CD1c-positive myeloid dendritic cell (primary cell): Measurements from ENCODE around the gene BCKDK.
"Not testable (repeated sequence)": the region's sequence is repeated elsewhere in the genome, so short reads cannot be mapped to it uniquely, and the experiment has no call there.

Experiments used
- DNase-seq: peaks from one replicate; pipeline ENCODE4 v3.0.0-alpha.2; 2016; ENCODE audit errors: extremely low spot score

The BCKDK gene

DNA sequence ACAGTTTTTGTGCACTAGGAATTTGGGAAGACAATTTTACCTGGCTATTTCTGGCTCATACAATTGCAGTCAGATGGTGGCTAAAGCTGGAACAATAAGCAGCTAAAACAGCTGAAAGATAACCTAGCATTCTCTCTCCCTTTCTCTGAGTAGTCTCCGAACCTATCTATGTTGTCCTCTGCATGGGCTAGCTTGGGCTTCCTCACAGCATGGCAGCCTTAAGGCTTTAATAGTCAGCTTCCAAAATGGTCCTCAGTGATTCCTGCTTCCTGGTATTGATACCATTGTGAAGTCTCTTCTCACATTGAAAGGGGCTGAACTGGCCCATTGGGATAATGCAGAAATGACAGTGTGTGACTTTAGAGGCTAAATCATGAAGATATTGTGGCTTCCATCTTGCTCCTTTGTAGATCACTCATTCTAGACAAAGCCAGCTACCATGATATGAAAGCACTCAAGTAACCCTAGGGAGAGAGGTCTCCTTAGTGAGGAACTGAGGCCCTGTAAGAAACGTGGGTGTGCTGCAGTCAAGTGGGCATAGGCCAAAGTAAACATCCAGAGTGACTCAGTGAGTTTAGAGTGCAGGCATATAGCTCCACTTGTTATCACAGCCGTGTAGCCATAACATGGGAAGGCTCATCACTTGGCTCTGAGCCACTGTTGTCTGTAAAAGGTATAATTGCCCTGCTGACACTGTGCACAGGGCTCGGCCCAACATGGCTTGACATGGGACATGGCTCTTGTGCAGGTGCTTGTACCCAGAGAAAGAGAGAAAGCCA lies 8.1 kb upstream of the BCKDK start:
- no peak for DNase-seq

GRCh38 chr16:31100876-31101641 lies 7.1 kb upstream of the BCKDK start:
- DNase-seq: not testable (repeated sequence)

- peak; percentile 83 for DNase-seq
Observed at GRCh38 chr16:31105677-31106213, 2.4 kb upstream of the BCKDK start.

GRCh38 chr16:31106509-31107464 lies 1.4 kb upstream of the BCKDK start:
- no peak for DNase-seq

GRCh38 chr16:31107465-31107867 lies 720 bp upstream of the BCKDK start:
- no peak for DNase-seq

DNA sequence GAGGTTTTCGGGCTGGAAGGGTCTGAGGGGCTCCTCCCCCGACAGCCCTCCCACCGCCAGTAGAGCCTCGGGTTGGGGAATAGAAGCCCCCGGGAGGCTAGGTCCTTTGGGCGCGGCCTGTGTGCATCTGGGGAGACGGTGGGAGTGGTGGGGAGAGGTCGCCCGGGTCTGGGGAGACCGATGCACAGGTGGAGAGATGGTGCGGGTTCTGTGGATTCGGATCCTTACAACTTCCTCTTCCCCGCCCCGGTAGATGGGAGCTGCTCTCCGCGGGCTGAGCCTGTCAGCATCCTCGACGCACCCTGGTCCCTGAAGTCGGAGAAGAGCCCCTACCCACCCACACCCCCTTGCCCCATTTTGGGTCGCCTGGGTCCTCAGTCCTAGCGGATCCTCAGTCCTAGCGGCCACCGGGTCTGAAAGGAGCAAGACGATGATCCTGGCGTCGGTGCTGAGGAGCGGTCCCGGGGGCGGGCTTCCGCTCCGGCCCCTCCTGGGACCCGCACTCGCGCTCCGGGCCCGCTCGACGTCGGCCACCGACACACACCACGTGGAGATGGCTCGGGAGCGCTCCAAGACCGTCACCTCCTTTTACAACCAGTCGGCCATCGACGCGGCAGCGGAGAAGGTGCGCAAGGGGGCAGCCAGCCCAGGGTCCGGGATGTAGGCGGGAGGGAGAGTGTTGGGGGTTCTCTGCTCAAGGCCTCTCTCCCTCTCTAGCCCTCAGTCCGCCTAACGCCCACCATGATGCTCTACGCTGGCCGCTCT lies 790 bp downstream of the BCKDK start:
- DNase-seq: no peak

- DNase-seq: no peak
Observed at GRCh38 chr16:31109622-31110021, 1.4 kb downstream of the BCKDK start.

DNA sequence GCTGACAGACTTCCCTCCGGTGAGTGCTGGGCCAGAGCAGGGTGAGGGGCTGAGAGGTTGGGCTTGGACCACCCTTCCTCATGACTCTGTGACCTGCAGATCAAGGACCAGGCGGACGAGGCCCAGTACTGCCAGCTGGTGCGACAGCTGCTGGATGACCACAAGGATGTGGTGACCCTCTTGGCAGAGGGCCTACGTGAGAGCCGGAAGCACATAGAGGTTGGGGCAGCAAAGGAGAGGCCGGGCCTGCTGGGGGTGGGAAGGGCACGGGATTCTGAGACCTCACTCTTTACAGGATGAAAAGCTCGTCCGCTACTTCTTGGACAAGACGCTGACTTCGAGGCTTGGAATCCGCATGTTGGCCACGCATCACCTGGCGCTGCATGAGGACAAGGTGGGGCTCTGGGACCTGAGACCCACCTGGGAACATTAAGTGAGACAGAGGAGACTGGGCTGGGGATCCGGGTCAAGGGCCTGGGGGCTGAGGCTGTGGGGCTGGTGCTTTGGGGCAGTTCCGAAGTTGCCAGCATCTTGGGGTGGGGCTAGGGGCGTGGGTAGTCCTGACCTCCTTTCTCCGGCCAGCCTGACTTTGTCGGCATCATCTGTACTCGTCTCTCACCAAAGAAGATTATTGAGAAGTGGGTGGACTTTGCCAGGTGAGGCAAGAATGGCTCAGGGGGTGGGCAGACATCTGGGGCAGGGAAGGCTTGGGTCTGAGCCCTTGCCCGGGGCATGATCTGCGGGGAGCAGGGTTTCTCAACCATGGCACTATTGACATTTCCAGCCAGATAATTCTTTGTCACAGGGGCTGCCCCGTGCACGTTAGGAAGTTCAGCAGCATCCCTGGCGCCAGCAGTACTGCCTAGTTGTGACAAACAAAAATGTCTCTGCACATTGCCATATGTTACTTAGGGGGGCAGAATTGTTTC lies 2.2 kb downstream of the BCKDK start:
- no peak for DNase-seq

DNA sequence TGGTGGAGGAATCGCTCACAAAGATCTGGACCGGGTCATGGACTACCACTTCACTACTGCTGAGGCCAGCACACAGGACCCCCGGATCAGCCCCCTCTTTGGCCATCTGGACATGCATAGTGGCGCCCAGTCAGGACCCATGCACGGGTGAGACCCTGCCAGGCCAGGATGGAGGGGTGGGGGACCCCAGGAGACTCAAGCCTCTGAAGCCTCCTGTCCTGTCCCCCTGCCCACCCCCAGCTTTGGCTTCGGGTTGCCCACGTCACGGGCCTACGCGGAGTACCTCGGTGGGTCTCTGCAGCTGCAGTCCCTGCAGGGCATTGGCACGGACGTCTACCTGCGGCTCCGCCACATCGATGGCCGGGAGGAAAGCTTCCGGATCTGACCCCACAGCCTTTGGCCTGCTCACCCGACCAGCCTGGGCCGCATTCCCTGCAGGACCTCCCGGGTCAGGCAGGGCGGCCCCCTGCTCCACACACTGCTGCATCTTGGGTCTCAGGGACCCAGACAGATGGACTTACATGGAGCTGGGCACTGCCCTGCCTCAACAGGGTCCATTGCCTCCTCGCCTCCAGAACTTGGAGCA lies 3.8 kb downstream of the BCKDK start:
- DNase-seq: no peak

- DNase-seq: no peak
Observed at GRCh38 chr16:31112711-31113110, 4.5 kb downstream of the BCKDK start.

- peak; percentile 91 for DNase-seq
Observed at GRCh38 chr16:31113121-31114120, 5.2 kb downstream of the BCKDK start.

DNA sequence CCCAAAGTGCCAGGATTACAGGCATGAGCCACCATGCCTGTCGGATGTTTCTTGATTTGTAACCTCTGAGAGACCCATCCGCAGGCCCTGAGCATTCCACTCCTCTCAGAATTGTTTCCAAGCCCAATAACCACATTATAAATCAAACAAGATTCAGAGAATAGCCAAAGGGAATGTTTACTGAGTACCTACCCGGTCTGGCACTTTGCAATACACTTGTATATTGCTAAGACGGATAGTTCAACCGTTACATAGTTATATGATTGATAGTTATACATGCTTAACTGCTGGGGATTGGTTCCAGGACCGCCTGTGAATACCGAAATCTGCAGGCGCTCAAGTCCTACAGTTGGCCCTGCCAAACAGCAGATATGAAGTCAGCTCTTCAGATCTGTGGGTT lies 6.3 kb downstream of the BCKDK start:
- DNase-seq: no peak

DNA sequence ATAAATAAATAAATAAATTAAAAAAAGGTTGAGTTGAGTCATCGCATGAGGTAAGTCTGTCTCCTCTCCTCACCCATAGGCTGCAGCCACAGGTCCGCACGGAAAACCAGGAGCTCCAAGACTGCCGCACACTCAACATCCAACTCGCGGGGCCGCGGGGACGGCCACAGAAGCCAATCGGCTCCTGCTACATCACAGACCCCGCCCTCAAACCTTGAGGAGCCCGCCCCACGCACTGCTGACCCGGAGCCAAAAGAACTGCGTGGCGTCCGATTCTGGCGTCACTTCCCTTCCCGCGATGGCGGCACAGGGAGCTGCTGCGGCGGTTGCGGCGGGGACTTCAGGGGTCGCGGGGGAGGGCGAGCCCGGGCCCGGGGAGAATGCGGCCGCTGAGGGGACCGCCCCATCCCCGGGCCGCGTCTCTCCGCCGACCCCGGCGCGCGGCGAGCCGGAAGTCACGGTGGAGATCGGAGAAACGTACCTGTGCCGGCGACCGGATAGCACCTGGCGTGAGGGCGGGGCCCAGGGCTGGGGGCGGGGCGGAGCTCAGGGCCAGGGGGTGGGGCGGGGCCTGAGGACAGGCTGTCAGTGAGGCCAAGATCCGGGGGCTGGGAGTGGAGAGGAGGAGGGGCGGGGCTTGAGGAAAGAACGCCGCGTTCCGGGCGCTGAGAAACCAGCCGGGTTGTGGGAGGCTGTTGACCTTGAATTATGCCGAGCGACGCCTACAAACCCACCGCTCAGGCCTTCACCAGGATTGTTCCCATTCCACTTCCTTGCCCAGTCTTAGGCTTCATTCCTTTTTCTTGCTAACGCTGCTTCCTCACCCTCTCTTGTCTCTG lies 9.4 kb downstream of the BCKDK start, which contains the start of gene KAT8:
Gene KAT8 (plus strand): TSS at position 281 of the 839 bp plus-strand sequence. CDS start 18 bp downstream, at position 299.
- DNase-seq: peak; percentile 100

GRCh38 chr16:31118223-31119155 lies 10.3 kb downstream of the BCKDK start:
- DNase-seq: peak; percentile 89

DNA sequence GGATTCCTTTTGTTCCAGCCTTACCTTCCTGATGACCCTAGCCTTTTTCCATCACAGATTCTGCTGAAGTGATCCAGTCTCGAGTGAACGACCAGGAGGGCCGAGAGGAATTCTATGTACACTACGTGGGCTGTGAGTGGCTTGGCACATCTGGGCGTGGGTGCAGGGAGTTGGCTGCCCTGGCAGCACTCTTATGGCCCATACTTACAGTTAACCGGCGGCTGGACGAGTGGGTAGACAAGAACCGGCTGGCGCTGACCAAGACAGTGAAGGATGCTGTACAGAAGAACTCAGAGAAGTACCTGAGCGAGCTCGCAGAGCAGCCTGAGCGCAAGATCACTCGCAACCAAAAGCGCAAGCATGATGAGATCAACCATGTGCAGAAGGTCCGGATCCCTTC lies 11.9 kb downstream of the BCKDK start:
- no peak for DNase-seq

DNA sequence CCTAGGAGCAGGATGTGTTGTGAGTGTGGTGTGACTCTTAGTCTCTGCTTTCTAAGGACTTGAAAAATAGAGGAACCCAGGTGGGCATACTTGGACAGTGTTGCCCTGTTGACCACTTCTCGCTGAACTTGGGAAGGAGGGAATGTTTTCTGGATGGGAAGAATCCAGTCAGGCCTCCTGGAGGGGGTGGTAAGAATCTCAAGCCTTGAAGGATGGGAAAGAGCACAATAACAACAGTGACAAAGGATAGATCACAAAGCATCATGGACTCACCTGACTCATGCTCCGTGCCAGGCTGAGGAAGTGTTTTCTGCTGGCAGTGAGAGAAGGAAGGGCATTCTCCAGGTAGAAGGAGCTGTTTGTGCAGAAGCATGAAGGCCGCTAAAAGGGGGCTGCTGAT lies 17.7 kb downstream of the BCKDK start:
- DNase-seq: no peak
